ENCODE measurements around the gene CD82. TPM values are rescaled to one million over a fixed set of nuclear protein-coding genes. Genes with fewer than 3 reads are reported as not detected.

CD82 gene
- total RNA-seq, 1 experiment from 2014 or later, result 114 TPM

DNA sequence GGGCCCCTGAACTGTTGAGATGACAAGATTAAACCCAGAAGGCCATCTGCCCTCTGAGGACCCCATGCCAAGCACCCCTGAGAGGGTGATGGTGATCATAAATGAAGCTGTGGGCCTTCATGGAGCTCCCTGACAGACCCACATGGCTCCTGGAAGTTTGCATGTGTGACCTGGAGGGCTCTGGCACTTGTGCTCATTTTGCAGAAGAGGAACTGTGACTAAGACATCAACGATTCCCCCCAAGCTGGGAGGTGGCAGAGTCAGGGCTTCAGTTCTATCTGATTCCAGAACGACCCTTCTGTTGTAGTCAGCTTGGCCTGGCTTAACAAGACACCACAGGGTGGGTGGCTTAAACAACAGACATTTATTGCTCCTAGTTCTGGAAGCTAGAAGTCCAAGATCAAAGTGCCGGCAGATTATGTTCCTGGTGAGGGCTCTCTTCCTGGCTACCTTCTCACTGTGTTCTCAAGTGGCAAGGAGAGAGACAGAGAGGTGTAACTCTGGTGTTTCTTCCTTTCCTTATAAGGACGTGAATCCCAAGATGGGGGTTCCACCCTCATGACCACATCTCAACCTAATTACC is 46.4 kb upstream of the CD82 start:
- TF ChIP-seq, protein P1, sequence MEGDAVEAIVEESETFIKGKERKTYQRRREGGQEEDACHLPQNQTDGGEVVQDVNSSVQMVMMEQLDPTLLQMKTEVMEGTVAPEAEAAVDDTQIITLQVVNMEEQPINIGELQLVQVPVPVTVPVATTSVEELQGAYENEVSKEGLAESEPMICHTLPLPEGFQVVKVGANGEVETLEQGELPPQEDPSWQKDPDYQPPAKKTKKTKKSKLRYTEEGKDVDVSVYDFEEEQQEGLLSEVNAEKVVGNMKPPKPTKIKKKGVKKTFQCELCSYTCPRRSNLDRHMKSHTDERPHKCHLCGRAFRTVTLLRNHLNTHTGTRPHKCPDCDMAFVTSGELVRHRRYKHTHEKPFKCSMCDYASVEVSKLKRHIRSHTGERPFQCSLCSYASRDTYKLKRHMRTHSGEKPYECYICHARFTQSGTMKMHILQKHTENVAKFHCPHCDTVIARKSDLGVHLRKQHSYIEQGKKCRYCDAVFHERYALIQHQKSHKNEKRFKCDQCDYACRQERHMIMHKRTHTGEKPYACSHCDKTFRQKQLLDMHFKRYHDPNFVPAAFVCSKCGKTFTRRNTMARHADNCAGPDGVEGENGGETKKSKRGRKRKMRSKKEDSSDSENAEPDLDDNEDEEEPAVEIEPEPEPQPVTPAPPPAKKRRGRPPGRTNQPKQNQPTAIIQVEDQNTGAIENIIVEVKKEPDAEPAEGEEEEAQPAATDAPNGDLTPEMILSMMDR (IDR thresholded peaks at IDR 0.05; ENCODE audit: unreplicated experiment), result no peak
- no peaks in the 10 kb centered on the region for H3K9me3 Mint-ChIP-seq (ENCODE audit: unreplicated experiment)
- H3K4me1 Mint-ChIP-seq (ENCODE audit: insufficient read depth, unreplicated experiment), result no peaks in the 10 kb centered on the region
- ChIA-PET CTCF (interaction anchor here (0.9 kb wide), 1 partner anchor 20 kb away, joined by 3 read pairs; no protein-coding TSS in a partner anchor), POLR2A (interaction anchor here (0.6 kb wide), 1 partner anchor 45 kb away, joined by 3 read pairs; no protein-coding TSS in a partner anchor)
- no TSS peak for BruUV-seq (replicated peaks)
- intact Hi-C loops (cut with micrococcal nuclease), result no loop called here
- H3K4me3 Mint-ChIP-seq (ENCODE audit: unreplicated experiment), result no peak overlapping the region
- no peak for DNase-seq (ENCODE audit: unreplicated experiment)
- peaks cover 11% of the 10 kb centered on the region for H3K27me3 Mint-ChIP-seq (ENCODE audit: insufficient read depth, unreplicated experiment)
- no peak overlapping the region for H3K27ac Mint-ChIP-seq (ENCODE audit: low read depth, unreplicated experiment)
- no peaks in the 10 kb centered on the region for H3K36me3 Mint-ChIP-seq (ENCODE audit: insufficient read depth, unreplicated experiment)

DNA sequence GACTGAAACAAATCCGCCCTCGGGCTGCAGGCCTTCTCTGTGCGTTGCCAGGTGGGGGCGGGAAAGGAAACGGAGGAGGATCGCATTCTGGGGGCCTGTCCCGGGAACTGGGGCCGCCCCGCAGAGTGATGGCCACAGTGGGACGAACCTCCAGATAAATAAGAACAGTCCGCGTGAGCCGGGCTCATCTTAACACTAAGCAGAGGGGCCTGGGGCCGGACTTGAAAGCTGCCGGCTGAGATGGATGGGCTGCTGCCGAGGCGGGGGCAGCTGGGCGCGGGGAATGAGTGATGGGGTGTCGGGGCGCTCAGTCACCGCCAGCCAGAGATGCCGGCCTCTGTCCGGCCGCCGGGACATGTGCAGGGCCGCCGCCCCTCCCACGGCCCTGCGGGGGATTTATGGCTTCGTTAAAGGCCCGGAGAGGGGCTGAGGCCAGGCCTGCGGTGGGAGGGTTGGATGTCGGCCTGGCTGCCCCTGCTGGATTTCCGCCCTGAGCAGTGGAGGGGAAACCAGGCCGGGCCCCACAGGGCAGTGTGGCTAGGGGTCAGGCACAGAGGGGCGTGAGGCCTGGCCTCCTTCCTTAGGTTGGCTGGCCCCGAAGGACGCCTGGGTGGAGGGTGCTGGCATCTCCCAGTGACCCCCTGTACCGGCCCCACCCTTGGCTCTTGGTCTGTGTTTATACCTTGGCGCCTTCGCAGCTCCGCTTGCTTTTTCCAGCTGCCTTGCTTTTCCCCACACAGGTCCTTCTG is 45.3 kb upstream of the CD82 start:
- TF ChIP-seq, protein P1 (IDR thresholded peaks at IDR 0.05; ENCODE audit: unreplicated experiment), result no peak
- ChIA-PET POLR2A (interaction anchor here (0.6 kb wide), 1 partner anchor 379 kb away, joined by 3 read pairs; no protein-coding TSS in a partner anchor), CTCF (no interaction called here)
- no peaks in the 10 kb centered on the region for H3K4me1 Mint-ChIP-seq (ENCODE audit: insufficient read depth, unreplicated experiment)
- no peak overlapping the region for H3K27ac Mint-ChIP-seq (ENCODE audit: low read depth, unreplicated experiment)
- peaks cover 11% of the 10 kb centered on the region for H3K27me3 Mint-ChIP-seq (ENCODE audit: insufficient read depth, unreplicated experiment)
- intact Hi-C loops (cut with micrococcal nuclease), result no loop called here
- no peaks in the 10 kb centered on the region for H3K9me3 Mint-ChIP-seq (ENCODE audit: unreplicated experiment)
- H3K4me3 Mint-ChIP-seq (ENCODE audit: unreplicated experiment), result no peak overlapping the region
- DNase-seq (ENCODE audit: unreplicated experiment), result no peak
- no peaks in the 10 kb centered on the region for H3K36me3 Mint-ChIP-seq (ENCODE audit: insufficient read depth, unreplicated experiment)
- no TSS peak for BruUV-seq (replicated peaks)

DNA sequence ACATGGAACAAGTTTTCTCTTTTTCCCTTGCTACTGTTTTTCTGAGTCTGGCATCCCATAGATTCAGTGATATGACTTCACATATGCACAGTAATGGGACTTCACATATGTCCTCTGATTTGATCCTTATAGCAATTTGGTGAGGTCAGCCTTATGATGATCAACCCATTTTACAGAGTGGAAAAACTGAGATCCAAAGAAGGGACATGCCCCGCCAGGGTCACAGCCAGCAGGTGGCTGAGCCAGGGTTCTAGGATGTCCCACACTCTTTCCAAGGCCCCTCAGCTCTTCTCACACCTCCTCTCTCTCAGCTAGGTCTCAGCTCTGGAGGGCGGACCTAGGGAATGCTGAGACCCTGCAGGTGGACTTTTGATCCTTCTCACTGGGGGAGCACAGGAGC is 44.3 kb upstream of the CD82 start:
- Mint-ChIP-seq H3K4me1 (ENCODE audit: insufficient read depth, unreplicated experiment) (no peaks in the 10 kb centered on the region), H3K4me3 (ENCODE audit: unreplicated experiment) (no peak overlapping the region)
- TF ChIP-seq, protein P1 (IDR thresholded peaks at IDR 0.05; ENCODE audit: unreplicated experiment), result no peak

DNA sequence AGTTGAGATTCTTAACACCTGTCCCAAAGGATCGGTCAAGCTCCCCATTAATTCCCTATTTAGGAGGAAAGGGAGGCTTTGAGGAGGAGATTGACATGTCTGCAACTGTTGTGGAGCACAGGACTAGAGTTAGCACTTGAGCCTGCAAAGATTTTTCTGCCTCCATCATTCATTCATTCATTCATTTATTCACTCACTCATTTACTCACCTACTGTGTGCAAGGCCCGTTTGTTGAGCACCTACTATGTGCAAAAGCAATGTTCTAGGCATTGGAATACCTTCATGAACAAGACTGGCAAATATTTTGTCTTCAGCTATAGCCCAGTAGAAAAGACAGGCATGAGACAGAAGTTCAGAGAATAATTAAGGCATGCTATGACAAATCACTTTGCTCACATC is 43.2 kb upstream of the CD82 start:
- H3K36me3 Mint-ChIP-seq (ENCODE audit: insufficient read depth, unreplicated experiment), result no peaks in the 10 kb centered on the region
- peaks cover 6% of the 10 kb centered on the region for H3K27me3 Mint-ChIP-seq (ENCODE audit: insufficient read depth, unreplicated experiment)
- no peak overlapping the region for H3K4me3 Mint-ChIP-seq (ENCODE audit: unreplicated experiment)
- CTCF ChIA-PET, result interaction anchor here (4.4 kb wide), 1 partner anchor 236 kb away, joined by 15 read pairs; no protein-coding TSS in a partner anchor
- POLR2A ChIA-PET, result no interaction called here
- TF ChIP-seq, protein P1 (IDR thresholded peaks at IDR 0.05; ENCODE audit: unreplicated experiment), result no peak
- DNase-seq (ENCODE audit: unreplicated experiment), result no peak
- H3K4me1 Mint-ChIP-seq (ENCODE audit: insufficient read depth, unreplicated experiment), result no peaks in the 10 kb centered on the region
- H3K9me3 Mint-ChIP-seq (ENCODE audit: unreplicated experiment), result no peaks in the 10 kb centered on the region
- H3K27ac Mint-ChIP-seq (ENCODE audit: low read depth, unreplicated experiment), result no peak overlapping the region
- no TSS peak for BruUV-seq (replicated peaks)
- intact Hi-C loops (cut with micrococcal nuclease), result no loop called here

More for the DNA sequence above, 44.3 kb upstream of the CD82 start:
- H3K36me3 Mint-ChIP-seq (ENCODE audit: insufficient read depth, unreplicated experiment), result no peaks in the 10 kb centered on the region
- POLR2A ChIA-PET, result no interaction called here
- no peaks in the 10 kb centered on the region for H3K9me3 Mint-ChIP-seq (ENCODE audit: unreplicated experiment)
- H3K27ac Mint-ChIP-seq (ENCODE audit: low read depth, unreplicated experiment), result no peak overlapping the region
- CTCF ChIA-PET, result interaction anchor here (0.7 kb wide), 2 partner anchors 10 to 390 kb away, joined by 3 to 4 read pairs; no protein-coding TSS in a partner anchor
- no peak for DNase-seq (ENCODE audit: unreplicated experiment)
- H3K27me3 Mint-ChIP-seq (ENCODE audit: insufficient read depth, unreplicated experiment), result peaks cover 11% of the 10 kb centered on the region
- BruUV-seq (replicated peaks), result no TSS peak
- intact Hi-C loops (cut with micrococcal nuclease), result no loop called here
